Activated T-helper 1 cell treated with anti-CD3 and anti-CD28 coated beads, Interleukin-12 subunit alpha, Interleukin-12 subunit beta, Interleukin-2, Interleukin-4 antibody, amounts not matched to agents 30 ng/mL and 10 ng/mL and 1 ng/mL, durations not matched to agents 14 hours and 24 hours and 36 hours (primary cell): ENCODE measurements around the gene KLHL24. TPM values are rescaled to one million over a fixed set of nuclear protein-coding genes. Genes with fewer than 3 reads are reported as not detected.

Source experiments
- DNase-seq: peaks from one replicate; pipeline ENCODE4 v3.0.0; 2021; ENCODE audit warnings: low spot score
- H3K27ac Mint-ChIP-seq: one replicate; pipeline ENCODE4 v1.8.0; 2021; ENCODE audit warnings: mild to moderate bottlenecking, mixed read lengths
- H3K27me3 Mint-ChIP-seq: one replicate; pipeline ENCODE4 v1.8.0; 2022; ENCODE audit warnings: mild to moderate bottlenecking, moderate library complexity, mixed read lengths; ENCODE audit not compliant: insufficient read depth
- H3K36me3 Mint-ChIP-seq: one replicate; pipeline ENCODE4 v1.8.0; 2021; ENCODE audit warnings: low read depth, mixed read lengths
- H3K4me1 Mint-ChIP-seq: one replicate; pipeline ENCODE4 v1.8.0; 2021; ENCODE audit warnings: low read depth, mixed read lengths
- H3K4me3 Mint-ChIP-seq: one replicate; pipeline ENCODE4 v1.8.0; 2021; ENCODE audit warnings: mild to moderate bottlenecking, moderate library complexity, mixed read lengths
- H3K9me3 Mint-ChIP-seq: one replicate; pipeline ENCODE4 v1.8.0; 2021; ENCODE audit warnings: mixed read lengths
- intact Hi-C: fragments of 100-400 bp; cut with micrococcal nuclease; formaldehyde crosslinking; loops from one replicate; pipeline ENCODE4 v1.15.1; 2024
- total RNA-seq: library from RNA; stranded (reverse); gene quantifications from 2 replicates; pipeline ENCODE4 v1.2.3, GENCODE V29; 2022

KLHL24 gene
- total RNA-seq, 1 donor from 2014 or later, result 8.7 TPM

DNA sequence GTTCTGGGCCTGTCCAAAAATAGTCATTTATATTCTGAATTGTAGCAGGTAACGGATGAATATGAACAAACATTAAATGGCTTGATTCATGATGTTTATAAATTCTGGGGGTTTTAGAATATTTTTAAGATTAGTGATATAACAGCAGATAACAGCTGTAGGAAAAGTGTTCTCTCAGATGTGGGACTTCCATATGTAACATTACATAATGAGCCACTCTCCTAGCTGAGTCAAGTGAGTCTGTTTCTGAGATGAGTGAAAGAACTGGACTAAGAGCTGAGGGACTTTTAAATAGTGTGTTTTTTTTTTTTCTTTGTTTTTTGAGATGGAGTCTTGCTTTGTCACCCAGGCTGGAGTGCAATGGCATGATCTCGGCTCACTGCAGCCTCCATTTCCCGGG lies 76.1 kb downstream of the KLHL24 start:
- Mint-ChIP-seq H3K36me3 (peaks cover 9% of the 10 kb centered on the region), H3K4me3 (no peak overlapping the region), H3K27ac (peak overlapping the region; percentile 44), H3K4me1 (peaks cover 4% of the 10 kb centered on the region), H3K9me3 (no peaks in the 10 kb centered on the region), H3K27me3 (no peaks in the 10 kb centered on the region)
- intact Hi-C loops, result no loop called here
- DNase-seq, result no peak

DNA sequence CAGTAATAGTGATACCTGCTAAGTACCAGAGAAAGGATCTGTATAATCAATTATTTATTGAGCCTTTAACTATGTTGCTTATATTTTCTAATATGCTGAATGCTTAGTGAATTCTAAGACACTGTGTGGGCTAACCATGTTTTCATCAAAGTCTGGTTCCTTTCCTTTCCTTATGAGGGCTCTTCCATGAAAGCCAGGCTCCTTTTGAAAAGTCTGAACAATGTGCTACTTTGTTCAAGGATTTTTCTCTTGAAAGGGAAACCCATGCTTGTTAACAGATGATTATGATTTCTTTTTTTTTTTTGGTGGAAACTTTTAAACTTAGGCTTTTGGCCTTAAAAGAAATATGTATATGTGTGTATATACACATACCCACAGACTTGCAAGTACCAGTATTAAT lies 79.2 kb downstream of the KLHL24 start:
- no peaks in the 10 kb centered on the region for H3K9me3 Mint-ChIP-seq
- peaks cover 4% of the 10 kb centered on the region for H3K4me1 Mint-ChIP-seq
- H3K36me3 Mint-ChIP-seq, result peaks cover 23% of the 10 kb centered on the region
- H3K27me3 Mint-ChIP-seq, result no peaks in the 10 kb centered on the region
- no peak overlapping the region for H3K27ac Mint-ChIP-seq
- DNase-seq, result no peak
- intact Hi-C loops, result no loop called here
- H3K4me3 Mint-ChIP-seq, result no peak overlapping the region

DNA sequence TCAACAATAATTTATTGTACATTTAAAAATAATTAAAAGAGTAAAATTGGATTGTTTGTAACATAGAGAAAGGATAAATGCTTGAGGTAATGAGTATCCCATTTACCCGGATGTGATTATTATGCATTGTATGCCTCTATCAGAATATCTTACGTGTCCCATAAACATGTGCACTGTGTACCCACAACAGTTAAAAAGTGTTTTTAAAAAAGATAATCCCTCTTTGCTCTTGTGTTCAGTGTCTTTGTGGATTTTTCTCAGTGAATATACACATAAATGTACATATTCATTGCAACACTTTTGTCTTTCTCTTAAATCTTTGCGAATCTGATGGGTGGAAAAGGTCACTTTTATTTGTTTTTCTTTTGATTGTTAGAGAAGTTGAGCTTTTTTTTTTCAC lies 82.6 kb downstream of the KLHL24 start:
- Mint-ChIP-seq H3K4me3 (no peak overlapping the region), H3K4me1 (no peaks in the 10 kb centered on the region), H3K9me3 (no peaks in the 10 kb centered on the region), H3K27me3 (no peaks in the 10 kb centered on the region), H3K36me3 (peaks cover 35% of the 10 kb centered on the region), H3K27ac (no peak overlapping the region)
- intact Hi-C loops, result no loop called here
- no peak for DNase-seq

DNA sequence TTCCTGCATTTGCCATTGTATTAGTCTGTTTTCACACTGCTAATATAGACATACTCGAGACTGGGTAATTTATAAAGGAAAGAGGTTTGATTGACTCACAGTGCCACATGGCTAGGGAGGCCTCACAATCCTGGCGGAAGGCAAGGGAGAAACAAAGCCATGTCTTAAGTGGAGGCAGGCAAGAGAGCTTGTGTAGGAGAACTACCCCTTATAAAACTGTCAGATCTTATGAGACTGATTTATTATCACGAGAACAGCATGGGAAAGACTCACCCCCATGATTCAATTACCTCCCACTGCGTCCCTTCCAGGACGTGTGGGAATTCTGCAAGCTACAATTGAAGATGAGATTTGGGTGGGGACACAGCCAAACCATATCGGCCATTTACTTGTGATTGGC lies 90.0 kb downstream of the KLHL24 start:
- Mint-ChIP-seq H3K36me3 (peaks cover 55% of the 10 kb centered on the region), H3K4me3 (no peak overlapping the region), H3K27ac (no peak overlapping the region), H3K9me3 (no peaks in the 10 kb centered on the region), H3K27me3 (no peaks in the 10 kb centered on the region), H3K4me1 (no peaks in the 10 kb centered on the region)
- intact Hi-C loops, result no loop called here
- DNase-seq, result no peak

DNA sequence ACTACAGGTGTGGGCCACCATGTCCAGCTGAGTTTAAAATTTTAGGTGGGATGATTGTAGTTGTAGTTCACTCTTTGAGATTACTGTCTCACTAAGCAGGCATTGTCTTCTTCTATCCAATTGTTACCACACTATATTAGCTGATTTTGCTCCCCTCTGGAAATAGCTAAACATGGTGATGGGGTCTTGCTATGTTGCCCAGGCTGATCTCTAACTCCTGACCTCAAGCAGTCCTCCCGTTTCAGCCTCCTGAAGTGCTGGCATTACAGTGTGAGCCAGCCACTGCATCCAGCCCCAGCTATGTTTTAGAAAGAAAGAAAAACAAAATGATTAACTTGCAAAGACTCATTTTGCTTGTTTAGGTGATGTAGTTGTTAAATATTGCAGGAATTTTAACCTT lies 92.8 kb downstream of the KLHL24 start:
- Mint-ChIP-seq H3K27ac (peak overlapping the region; percentile 31), H3K27me3 (no peaks in the 10 kb centered on the region), H3K4me3 (no peak overlapping the region), H3K4me1 (peaks cover 5% of the 10 kb centered on the region), H3K36me3 (peaks cover 51% of the 10 kb centered on the region), H3K9me3 (no peaks in the 10 kb centered on the region)
- DNase-seq, result no peak
- intact Hi-C loops, result no loop called here

DNA sequence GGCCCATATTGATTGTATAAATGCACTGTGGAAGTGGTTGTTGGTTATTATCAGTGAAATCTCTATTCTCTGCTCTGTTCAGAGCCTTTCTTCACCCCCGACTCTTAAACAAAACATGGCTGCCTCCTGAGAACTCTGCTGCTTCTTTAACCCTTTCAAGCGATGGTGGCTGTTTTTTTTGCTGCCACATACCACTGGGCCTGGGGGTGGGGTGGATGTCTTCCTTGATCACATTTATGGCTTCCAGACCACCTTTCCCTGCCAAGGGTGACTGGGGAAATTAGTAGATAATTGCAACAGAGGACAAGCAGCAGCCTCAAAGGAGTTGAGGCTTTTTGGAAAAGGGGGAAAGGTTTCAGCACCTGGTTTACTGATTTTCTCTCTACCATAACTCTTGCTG lies 94.9 kb downstream of the KLHL24 start:
- Mint-ChIP-seq H3K27me3 (no peaks in the 10 kb centered on the region), H3K4me1 (peaks cover 11% of the 10 kb centered on the region), H3K9me3 (no peaks in the 10 kb centered on the region), H3K27ac (no peak overlapping the region), H3K4me3 (no peak overlapping the region), H3K36me3 (peaks cover 62% of the 10 kb centered on the region)
- intact Hi-C loops, result no loop called here
- DNase-seq, result no peak

DNA sequence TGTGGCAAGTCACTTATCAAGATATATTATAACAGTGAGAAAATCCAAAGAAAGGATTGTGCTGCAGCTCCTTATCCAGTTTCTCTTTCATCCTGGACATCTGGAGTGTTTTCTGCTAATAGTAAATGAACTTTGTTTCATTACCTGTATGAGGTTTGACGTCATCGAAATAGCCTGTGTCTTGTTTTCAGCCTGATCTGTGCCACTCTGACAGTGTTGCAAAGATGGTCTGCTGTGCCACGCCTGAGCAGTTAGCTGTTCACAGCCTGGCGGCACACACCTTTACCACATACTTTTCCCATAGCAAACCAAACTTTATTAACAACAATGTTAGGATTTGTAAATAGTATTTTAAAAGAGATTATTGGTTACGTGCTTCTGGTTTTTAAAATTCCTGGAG lies 96.2 kb downstream of the KLHL24 start:
- H3K27ac Mint-ChIP-seq, result no peak overlapping the region
- no peak for DNase-seq
- H3K9me3 Mint-ChIP-seq, result no peaks in the 10 kb centered on the region
- no peak overlapping the region for H3K4me3 Mint-ChIP-seq
- peaks cover 11% of the 10 kb centered on the region for H3K4me1 Mint-ChIP-seq
- no peaks in the 10 kb centered on the region for H3K27me3 Mint-ChIP-seq
- intact Hi-C loops, result no loop called here
- H3K36me3 Mint-ChIP-seq, result peaks cover 58% of the 10 kb centered on the region

DNA sequence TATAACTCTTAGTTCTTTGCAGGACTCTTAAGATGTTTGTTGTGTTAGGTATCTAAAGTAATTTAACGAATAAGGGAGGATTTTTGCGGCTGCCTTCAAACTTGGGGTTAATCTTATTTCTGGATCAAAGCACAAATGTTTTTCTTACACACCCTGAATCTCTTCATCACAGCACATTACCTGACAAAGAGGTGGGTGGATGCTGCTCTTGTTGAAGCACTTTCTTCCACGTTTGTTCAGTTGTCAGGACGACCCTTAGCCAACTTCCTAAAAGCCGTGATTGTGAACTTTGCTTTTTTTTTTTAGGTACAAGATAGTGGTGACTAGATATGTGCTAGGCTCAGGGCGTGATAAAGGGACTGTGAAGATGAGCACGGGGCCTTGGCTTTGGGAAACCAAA lies 98.1 kb downstream of the KLHL24 start:
- Mint-ChIP-seq H3K36me3 (peaks cover 62% of the 10 kb centered on the region), H3K9me3 (no peaks in the 10 kb centered on the region), H3K4me3 (no peak overlapping the region), H3K4me1 (peaks cover 11% of the 10 kb centered on the region), H3K27me3 (no peaks in the 10 kb centered on the region), H3K27ac (no peak overlapping the region)
- intact Hi-C loops, result no loop called here
- DNase-seq, result no peak

Other genes starting within 250 kb of the KLHL24 start
- 4.1 and 6.1 TPM in 2 replicates for gene MCF2L2, start 207.0 kb upstream of the KLHL24 start, total RNA-seq
- 38.6 and 40.6 TPM in 2 replicates for gene KLHL6, start 79.9 kb upstream of the KLHL24 start, total RNA-seq
- 54.2 and 57.4 TPM in 2 replicates for gene YEATS2, start 62.2 kb downstream of the KLHL24 start, total RNA-seq
- 2.1 and 2.2 TPM in 2 replicates for gene MAP6D1, start 190.0 kb downstream of the KLHL24 start, total RNA-seq
- gene PARL, start 249.3 kb downstream of the KLHL24 start, total RNA-seq, result 93.7 and 98.2 TPM in 2 replicates